NCI-H2081 (cell line): Measurements from ENCODE around the gene CREB3L1.

ENCODE experiments used
- DNase-seq, 2 experiments: peaks; one replicate each; lab custom pipeline; 2025; lab: John Stamatoyannopoulos, UW

The CREB3L1 gene

DNA sequence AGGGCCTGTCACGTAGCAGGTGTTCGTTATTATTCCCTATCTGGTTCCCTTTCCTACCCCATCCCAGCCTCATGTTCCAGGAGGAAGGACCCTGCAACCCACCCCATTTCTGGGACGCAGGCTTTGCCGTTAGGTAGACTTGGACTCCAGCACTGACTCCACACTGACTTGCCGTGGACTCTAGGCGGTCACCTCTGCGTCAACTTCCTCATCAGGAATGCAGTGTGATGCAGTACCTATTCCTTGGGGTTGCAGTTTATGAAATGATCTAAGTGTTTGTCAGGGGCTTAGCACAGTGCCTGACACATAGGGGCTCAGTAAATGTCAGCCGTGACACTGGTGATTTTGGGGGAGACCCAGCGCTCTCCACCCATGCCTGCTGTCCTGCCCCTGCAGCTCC lies 86.6 kb downstream of the CREB3L1 start:
- no peak for DNase-seq

DNA sequence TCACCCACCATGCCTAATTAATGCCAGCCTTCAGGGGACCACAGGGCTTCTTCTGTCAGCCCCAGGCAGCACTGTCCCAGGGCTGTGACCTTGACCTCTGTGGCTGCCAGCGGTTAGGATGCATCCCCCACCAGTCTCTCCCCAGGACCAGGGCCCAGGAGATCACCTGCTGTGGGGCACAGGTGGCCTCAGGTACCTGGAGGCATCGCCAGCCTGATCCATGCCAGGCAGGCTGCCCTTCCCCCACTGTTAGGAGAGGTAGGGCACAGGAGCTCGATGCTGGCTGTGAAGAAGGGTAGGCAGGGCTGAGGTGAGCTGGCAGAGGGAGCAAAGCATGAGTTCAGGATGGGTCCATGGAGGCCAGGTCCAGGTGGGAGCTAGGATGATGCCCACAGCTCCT lies 87.3 kb downstream of the CREB3L1 start:
- DNase-seq = no peak

DNA sequence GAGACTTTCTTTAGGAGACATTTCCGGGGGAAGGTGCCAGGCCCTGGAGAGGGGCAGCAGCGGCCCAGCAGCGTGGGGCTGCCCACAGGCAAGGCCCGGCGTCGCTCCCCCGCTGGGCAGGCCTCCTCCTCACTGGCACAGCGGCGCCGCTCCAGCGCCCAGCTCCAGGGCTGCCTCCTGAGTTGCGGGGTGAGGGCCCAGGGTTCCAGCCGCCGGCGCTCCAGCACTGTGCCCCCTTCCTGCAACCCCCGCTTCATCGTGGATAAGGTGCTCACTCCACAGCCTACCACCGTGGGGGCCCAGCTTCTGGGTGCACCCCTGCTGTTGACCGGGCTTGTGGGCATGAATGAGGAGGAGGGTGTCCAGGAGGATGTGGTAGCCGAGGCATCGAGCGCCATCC lies 88.8 kb downstream of the CREB3L1 start:
- no peak for DNase-seq

DNA sequence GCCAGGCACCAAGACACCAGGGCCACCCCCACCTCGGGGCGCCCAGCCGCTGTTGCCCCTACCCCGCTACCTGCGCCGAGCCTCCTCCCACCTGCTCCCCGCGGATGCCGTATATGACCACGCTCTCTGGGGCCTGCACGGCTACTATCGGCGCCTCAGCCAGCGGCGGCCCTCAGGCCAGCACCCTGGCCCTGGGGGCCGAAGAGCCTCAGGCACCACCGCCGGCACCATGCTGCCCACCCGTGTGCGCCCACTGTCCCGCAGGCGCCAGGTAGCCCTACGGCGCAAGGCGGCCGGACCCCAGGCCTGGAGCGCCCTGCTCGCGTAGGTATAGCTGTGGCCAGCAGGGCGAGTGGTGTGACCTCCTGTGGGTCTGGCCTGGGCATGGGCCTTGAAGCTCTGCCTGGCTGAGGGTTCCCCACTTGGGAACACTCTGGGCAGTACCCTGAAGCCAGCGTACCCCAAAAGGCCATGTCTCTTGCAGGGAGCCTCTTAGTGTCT lies 89.2 kb downstream of the CREB3L1 start:
- DNase-seq = no peak

DNA sequence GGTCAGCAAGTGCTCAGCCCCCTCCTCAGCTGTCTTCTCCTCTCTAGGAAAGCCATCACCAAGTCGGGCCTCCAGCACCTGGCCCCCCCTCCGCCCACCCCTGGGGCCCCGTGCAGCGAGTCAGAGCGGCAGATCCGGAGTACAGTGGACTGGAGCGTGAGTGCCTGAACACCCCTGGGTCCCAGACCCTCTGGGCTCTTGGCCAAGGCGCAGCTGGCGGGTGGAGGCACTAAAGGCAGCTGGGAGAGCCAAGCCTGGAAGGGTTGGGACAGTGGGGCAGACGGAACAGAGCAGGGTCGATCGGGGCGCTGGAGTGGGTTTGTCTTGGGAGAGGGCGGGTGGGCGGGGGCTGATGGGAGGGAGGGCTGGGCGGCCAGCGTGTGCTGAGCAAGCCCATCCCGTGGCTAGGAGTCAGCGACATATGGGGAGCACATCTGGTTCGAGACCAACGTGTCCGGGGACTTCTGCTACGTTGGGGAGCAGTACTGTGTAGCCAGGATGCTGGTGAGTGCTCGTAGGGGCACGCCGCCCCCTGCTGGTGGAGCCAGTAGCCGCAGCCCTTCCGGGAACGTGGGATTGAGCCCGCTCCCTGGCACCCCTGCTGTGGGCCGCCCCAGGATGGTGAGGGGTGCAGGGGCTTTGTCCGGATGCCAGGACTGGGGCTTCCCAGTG lies 89.9 kb downstream of the CREB3L1 start:
- peak; percentile 38 to 48 for DNase-seq

DNA sequence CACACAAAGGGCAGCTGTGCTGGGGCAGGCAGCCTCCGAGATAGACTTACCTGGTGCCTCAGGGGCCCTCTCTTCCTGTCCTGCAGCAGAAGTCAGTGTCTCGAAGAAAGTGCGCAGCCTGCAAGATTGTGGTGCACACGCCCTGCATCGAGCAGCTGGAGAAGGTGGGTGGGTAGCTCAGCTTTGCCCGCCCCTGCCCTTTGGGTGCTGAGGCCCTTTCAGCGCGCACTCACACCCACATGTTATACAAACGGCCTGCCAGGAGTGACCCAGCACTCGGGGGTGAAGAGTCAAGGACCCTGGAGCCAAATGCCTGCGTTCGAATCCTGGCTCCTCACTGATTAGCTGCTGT lies 90.4 kb downstream of the CREB3L1 start:
- DNase-seq = no peak

DNA sequence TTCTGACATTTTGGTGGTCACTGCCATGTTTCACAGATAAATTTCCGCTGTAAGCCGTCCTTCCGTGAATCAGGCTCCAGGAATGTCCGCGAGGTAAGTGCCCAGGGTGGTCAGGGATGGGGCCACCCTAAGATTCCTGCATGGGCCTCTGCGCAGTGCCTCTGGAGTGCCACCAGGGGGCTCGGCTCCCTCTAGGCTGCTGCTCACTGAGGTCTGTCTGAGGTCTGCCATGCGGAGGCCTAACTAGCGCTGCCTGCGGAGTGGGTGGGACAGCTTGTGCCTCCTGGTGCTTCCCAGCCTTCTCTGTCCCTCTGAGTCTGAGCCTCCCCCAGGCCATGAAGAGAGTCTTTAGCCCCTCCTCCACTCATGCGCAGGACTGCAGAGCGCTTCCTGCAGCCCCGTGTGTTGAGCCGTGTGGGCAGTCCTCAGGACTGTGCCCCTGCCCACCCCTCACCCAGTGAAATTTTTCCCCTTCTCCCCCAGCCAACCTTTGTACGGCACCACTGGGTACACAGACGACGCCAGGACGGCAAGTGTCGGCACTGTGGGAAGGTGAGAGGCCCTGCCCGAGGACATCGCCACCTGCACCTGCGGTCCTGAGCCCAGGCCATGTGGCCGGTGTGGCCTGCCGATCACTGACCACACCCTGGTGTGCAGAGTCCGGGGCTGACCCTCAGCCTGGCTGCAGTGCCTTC lies 92.1 kb downstream of the CREB3L1 start:
- DNase-seq = peak; percentile 73

DNA sequence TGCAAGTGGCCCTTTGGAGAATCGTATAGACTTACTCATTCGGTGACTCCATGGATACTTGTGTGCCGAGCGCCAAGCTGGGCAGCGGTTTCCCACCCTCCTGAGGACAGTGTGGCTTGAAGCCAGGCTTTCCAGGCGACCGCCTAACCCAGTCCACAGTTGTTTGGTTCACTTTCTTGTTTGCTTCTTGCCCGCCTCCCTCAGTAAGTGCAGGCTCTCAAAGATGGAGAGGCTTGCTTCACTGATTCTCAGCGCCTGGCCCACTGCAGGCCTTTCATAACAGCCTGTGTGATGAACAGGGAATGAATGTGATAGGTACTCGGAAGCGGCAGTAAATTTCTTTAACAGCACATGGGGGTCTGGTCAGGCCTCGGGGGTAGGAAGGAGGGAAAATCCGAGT lies 92.8 kb downstream of the CREB3L1 start:
- no peak for DNase-seq
